HL-60/S4 treated with phorbol 12-myristate 13-acetate at 8.2 ng/mL for 4 days and 3 days (cell line): ENCODE results near the gene SPPL3.
"Not testable (repeated sequence)": the region's sequence is repeated elsewhere in the genome, so short reads cannot be mapped to it uniquely, and the experiment has no call there.

Source experiments
- in situ Hi-C: fragments of 300-500 bp; cut with MboI; formaldehyde crosslinking; loops from 2 replicates; pipeline ENCODE4 v1.15.0; 2022; ENCODE audit warnings: low sequenced_read_pairs

SPPL3 gene

DNA sequence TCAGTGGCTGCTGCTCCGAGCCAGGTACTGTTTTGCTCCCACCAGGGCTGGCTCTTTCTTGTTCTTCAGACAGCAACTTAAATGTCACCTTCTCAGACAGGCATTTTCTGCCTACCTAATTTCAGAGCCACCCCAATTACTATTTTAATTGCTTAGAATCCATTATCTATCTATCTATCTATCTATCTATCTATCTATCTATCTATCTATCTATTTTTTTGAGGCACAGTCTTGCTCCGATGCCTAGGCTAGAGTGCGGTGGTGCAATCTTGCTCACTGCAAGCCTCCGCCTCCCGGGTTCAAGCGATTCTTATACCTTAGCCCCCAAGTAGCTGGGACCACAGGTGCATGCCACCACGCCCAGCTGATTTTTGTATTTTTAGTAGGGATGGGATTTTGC lies 58.5 kb downstream of the SPPL3 start:
- in situ Hi-C loops = no loop called here

DNA sequence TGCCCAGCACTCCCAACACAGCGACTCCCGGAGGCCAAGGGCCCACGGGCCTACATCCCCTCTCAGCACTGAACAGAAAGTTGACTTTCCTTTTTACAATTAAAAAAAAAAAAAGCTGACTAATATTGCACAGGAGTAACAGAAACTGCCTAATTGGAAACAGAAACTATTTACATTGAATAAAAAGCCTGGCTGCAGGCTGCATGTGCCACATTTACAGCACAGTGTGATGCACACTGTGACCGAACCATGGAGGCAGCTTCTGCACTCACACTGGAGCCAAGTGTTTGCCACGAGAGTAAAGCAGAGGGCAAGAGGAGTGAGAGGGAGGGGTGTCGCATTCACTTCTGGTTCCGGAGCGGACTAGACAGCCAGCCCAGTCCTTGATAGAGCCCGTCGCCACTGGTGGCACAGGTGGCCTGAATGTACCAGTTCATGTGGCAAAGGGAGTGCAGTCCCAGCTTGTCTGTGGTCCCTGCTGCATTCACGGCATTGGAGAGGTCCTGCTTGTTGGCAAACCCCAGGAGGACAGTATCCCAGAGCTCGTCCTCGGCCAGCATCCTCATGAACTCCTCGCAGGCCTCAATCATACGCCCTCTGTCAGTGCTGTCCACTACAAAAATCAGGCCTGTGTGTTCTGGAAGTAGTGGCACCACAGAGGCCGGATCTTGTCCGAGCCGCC lies 59.2 kb downstream of the SPPL3 start:
- in situ Hi-C loops = no loop called here

DNA sequence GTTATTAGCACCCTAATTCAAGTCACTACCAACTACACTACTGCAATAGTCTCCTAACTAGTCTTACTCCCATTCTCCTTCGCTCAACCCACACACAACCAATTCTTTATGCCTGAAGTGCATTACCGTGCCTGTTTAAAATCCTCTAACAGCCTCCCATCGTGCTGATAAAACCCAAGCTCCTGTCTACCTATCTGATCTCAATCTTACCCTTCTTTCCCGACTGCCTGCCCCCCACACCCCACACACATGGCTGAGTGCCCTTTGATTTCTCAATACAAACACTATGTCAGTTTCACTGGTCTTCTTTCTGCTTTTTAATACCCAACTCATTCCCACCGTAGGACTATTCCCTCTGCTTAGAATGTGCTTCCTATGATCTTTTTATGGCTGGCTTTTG lies 59.9 kb downstream of the SPPL3 start:
- in situ Hi-C loops = no loop called here

DNA sequence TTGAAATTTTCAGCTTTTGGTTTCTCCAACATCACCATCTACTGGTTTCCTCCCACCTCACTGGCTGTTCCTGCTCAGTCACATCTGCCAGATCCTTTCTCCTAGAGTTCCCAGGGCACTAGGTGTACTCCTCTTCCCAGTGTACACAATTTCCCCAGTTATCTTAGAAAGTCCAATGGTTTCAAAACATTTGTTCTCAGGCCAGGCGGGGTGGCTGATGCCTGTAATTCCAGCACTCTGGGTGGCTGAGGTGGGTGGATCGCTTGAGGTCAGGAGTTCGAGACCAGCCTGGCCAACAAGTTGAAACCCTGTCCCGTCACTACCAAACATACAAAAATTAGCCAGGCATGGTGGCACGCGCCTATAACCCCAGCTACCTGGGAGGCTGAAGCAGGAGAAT lies 60.7 kb downstream of the SPPL3 start:
- in situ Hi-C loops = no loop called here

DNA sequence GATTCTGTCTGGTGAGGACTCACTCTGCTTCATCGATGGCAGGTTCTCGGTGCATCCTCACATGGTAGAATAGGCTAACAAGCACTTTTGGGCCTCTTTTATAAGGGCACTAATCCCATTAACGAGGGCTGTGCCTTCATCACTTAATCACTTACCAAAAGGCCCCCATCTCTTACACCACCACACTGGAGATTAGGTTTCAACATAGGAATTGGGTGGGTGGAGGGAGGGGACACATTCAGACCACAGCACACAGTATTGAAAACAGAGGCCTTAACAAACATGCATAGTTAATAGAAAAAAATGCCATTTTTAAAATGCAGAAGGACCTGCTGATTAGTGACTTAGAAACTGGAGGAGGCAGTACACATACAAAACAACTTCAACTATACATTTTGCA lies 61.6 kb downstream of the SPPL3 start:
- in situ Hi-C loops = no loop called here

- in situ Hi-C loops = no loop called here
Measured at GRCh38 chr12:120841525-120841924, 62.6 kb downstream of the SPPL3 start.

- in situ Hi-C loops = no loop called here
Measured at GRCh38 chr12:120839503-120839902, 64.7 kb downstream of the SPPL3 start.

DNA sequence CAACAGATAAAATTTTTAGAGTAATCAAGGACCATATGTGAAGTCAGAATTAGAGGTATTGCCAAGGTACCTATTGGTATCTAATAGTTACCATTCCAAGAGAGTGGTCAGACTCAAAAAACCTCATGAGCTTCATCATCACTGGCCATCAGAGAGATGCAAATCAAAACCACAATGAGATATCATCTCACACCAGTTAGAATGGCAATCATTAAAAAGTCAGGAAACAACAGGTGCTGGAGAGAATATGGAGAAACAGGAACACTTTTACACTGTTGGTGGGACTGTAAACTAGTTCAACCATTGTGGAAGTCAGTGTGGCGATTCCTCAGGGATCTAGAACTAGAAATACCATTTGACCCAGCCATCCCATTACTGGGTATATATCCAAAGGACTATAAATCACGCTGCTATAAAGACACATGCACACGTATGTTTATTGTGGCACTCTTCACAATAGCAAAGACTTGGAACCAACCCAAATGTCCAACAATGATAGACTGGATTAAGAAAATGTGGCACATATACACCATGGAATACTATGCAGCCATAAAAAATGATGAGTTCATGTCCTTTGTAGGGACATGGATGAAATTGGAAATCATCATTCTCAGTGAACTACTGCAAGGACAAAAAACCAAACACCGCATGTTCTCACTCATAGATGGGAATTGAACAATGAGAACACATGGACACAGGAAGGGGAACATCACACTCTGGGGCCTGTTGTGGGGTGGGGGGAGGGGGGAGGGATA lies 65.4 kb downstream of the SPPL3 start:
- in situ Hi-C loops = not testable (repeated sequence)

DNA sequence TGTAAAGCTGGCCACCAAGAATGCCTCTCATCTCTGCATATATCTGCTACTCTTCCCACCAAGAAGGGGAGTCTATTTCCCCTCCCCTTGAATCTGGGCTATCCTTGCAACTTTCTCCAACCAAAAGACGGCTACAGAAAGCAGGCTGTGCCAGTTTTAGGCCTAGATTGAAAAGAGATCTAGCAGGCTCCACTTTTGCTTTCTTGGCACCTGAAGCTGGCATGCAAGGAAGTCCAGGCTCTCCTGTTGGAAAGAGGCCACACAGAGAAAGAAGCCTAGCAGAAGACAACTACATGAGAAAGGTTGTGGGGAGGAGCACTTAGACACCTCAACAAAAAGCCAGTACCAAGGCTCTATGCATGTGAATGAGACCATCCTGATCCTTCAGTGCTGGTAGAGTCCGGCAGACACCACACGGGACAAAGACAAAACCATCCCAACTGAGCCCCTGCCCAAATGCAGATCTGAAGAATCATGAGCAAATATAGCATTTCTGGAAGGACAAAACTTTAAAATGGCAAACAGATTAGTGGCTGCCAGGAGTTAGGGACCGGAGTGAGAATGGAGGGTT lies 68.0 kb downstream of the SPPL3 start:
- in situ Hi-C loops = no loop called here

GRCh38 chr12:120835657-120836056 lies 68.5 kb downstream of the SPPL3 start:
- in situ Hi-C loops = no loop called here

DNA sequence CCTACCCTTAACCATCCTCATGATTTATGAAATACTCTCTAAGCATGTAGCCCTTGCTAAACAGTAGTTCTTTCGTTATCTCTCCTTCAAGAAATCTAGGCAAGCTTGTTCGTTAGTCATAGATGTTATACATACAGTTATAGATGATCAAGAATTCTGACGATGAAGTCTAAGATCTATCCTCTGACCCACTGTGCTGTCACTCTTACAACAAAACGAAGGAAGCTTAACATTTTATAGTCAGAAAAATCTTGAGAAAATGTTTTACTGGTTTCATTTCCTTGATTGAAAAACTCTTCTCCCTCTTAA lies 68.9 kb downstream of the SPPL3 start:
- in situ Hi-C loops = no loop called here

DNA sequence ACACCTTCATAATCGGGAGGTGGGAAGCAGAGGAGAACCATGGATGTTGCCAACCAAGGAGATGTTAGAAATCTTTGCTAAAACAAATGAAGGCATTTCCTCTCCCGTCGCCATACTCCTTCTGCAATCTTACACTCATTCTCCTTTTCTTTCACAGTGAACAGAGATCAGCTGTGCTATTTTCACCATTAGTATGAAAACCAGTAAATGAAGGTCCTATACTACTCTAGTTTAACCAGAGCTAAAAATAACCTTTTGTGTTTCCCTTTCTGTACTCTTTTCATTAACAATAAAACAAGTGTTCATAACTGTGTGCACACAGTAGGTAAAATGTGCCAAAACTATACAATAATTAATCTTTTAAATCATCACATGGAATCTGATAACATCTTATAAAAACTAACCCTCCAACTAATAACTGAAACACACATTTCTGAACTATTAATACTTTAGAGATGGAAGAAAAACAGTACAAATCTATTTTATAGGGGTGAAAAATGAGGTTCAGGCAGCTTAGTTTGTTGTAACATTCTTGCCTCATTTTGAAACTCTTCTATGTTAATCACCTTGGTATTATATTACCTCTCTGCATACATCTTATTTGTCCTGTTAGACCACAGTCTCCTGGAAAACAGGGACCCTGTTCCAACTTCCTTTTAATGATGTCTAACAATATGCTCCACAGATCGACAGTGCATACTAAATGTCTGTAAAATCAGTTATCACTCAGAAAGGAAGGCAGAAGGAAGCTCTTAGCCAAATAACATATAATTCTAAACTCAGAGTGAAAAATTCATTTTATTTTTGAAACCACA lies 69.5 kb downstream of the SPPL3 start:
- in situ Hi-C loops = no loop called here

DNA sequence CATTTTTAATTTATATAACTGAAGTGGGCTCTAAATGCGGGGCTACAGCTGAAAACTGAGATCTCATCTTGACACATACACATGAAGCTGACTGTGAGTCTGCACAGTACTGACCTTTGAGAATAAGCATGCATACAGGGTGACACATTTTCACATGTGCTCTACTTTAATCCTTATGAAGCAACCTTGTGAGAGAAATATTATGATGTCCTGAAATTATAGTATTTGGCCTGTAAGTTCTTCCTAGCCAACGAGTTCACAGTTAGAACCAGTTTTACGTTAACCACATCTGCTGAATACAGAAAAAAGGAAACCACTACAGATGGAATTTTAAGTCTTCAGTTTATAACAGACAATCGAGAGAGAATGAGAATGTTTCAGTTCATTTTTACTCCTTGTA lies 70.3 kb downstream of the SPPL3 start:
- in situ Hi-C loops = no loop called here

- in situ Hi-C loops = no loop called here
Measured at GRCh38 chr12:120832737-120833136, 71.4 kb downstream of the SPPL3 start.

DNA sequence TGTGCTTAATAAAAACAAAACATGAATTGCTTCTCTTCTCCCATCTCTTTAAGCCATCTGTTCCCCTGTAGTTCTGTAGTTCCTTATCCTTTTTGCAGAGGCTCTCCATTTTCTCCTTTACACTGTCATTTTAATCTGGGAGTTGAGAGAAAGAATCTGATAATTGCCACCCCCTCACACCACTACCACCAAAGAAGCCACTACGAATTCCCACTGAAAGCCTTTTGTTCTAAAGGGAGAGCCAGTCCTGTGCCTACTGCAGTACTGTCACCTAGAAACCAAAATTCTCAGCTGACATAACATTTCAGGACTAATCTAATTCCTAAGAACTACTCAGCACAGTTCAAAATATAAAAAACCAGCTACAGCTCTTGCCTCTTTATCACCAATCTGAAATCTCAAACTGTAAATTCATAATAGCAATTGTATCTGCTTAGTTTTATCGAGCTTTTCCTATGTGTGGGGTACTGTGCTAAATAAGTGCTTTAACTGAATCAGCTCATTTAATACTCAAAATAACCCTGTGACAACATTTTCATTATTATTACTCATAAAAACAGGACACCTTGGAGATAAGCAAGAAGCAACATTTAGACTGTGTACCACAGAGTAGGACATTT lies 72.4 kb downstream of the SPPL3 start:
- in situ Hi-C loops = no loop called here

GRCh38 chr12:120830966-120831365 lies 73.2 kb downstream of the SPPL3 start:
- in situ Hi-C loops = no loop called here

DNA sequence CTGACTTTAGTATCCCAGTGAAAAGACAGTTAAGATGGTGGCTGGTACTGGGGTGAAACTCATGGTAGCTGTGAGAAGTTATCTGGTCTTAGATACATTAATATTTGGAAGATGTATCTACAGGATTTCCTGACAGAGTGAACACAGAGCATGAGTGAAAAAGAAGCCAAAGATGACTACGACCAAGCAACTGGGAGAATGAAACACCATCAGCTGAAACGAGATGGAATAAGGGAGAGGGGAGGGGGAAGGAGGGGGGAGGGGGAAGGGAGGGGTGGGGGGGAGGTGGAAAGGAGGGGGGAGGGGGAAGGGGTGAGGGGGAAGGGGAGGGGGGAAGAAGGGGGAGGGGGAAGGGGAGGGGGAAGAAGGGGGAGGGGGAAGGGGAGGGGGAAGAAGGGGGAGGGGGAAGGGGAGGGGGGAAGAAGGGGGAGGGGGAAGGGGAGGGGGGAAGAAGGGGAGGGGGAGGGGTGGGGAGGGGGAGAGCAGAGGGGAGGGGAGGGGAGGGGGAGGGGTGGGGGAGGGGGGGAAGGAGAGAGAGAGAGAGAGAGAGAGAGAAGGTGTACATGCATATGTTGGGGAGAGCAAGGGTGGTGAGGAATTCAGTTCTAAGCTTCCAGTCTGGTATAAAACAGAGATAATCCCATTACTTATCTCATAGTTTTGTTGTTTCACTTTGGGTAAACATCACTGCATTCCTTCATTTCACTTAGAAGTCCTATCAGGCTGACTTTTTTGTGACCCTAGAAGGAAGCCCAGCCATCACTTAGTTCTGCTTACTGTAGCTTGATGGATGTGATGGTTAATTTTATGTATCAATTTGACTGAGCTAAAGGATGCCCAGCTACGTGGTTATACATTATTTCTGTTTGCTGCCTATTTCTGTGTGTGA lies 73.9 kb downstream of the SPPL3 start:
- in situ Hi-C loops = no loop called here

DNA sequence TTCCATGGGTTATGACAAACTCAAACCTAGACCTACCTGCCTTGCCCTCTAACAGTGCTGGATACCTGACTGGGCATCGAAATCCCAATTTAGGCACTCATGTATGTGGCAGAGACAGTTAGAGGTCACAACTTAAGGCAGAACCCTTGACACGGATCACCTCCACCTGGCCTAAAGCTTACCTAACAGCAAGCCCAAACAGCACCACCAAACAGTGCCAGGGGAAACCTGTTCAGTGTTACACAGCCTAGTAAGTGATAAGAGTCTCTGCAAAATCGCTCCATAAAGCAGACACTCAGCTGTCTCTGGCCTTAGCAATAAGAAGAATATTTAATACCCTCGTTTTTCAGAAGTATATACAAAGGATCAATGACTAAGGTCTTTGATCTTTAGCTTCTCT lies 77.8 kb downstream of the SPPL3 start:
- in situ Hi-C loops = no loop called here

- in situ Hi-C loops = no loop called here
Measured at GRCh38 chr12:120825337-120825736, 78.8 kb downstream of the SPPL3 start.

GRCh38 chr12:120822832-120823503 lies 81.2 kb downstream of the SPPL3 start:
- in situ Hi-C loops = no loop called here
